ENCODE data around the gene KLHL12.

The KLHL12 gene

GRCh38 chr1:202926581-202927491, at the start of gene KLHL12:
Gene KLHL12 (minus strand): TSS chr1:202927234. CDS start chr1:202925162, 2,072 bp downstream.
- Mint-ChIP-seq H3K27me3 (peaks cover 2% of the 10 kb centered on the region), H3K4me3 (peak within 1 kb of the TSS; percentile 94)

GRCh38 chr1:202976633-202977032, 49.6 kb upstream of the KLHL12 start:
- peaks cover 17% of the 10 kb centered on the region for H3K27me3 Mint-ChIP-seq
- no peak overlapping the region for H3K27ac Mint-ChIP-seq
- H3K9me3 Mint-ChIP-seq (ENCODE audit: low read depth) = no peaks in the 10 kb centered on the region
- H3K4me3 Mint-ChIP-seq = no peak overlapping the region
- H3K36me3 Mint-ChIP-seq = peaks cover 3% of the 10 kb centered on the region
- H3K4me1 Mint-ChIP-seq (ENCODE audit: low read depth) = no peaks in the 10 kb centered on the region

More at GRCh38 chr1:202926581-202927491, at the start of gene KLHL12:
- Mint-ChIP-seq H3K36me3 (peaks cover 2% of the 10 kb centered on the region), H3K9me3 (ENCODE audit: low read depth) (no peaks in the 10 kb centered on the region), H3K4me1 (ENCODE audit: low read depth) (peaks cover 33% of the 10 kb centered on the region), H3K27ac (peak within 1 kb of the TSS; percentile 92)

- peaks cover 1% of the 10 kb centered on the region for H3K36me3 Mint-ChIP-seq
- H3K4me1 Mint-ChIP-seq (ENCODE audit: low read depth) = no peaks in the 10 kb centered on the region
These were observed 47.8 kb upstream of the KLHL12 start for GRCh38 chr1:202974856-202975255.

GRCh38 chr1:202972046-202972445, 45.0 kb upstream of the KLHL12 start:
- Mint-ChIP-seq H3K4me1 (ENCODE audit: low read depth) (peaks cover 16% of the 10 kb centered on the region), H3K27me3 (peaks cover 2% of the 10 kb centered on the region), H3K9me3 (ENCODE audit: low read depth) (no peaks in the 10 kb centered on the region), H3K36me3 (no peaks in the 10 kb centered on the region), H3K4me3 (no peak overlapping the region), H3K27ac (no peak overlapping the region)

More at GRCh38 chr1:202974856-202975255, 47.8 kb upstream of the KLHL12 start:
- Mint-ChIP-seq H3K27me3 (peaks cover 15% of the 10 kb centered on the region), H3K27ac (no peak overlapping the region), H3K4me3 (no peak overlapping the region), H3K9me3 (ENCODE audit: low read depth) (no peaks in the 10 kb centered on the region)

- Mint-ChIP-seq H3K36me3 (no peaks in the 10 kb centered on the region), H3K4me3 (peak overlapping the region; percentile 52), H3K4me1 (ENCODE audit: low read depth) (peaks cover 32% of the 10 kb centered on the region)
These were observed 41.9 kb upstream of the KLHL12 start for GRCh38 chr1:202968895-202969295.

GRCh38 chr1:202968351-202968750, 41.3 kb upstream of the KLHL12 start:
- peaks cover 32% of the 10 kb centered on the region for H3K4me1 Mint-ChIP-seq (ENCODE audit: low read depth)
- H3K27ac Mint-ChIP-seq = peak overlapping the region; percentile 80
- no peaks in the 10 kb centered on the region for H3K9me3 Mint-ChIP-seq (ENCODE audit: low read depth)
- no peaks in the 10 kb centered on the region for H3K36me3 Mint-ChIP-seq
- H3K27me3 Mint-ChIP-seq = no peaks in the 10 kb centered on the region
- H3K4me3 Mint-ChIP-seq = peak overlapping the region; percentile 92

More at GRCh38 chr1:202968895-202969295, 41.9 kb upstream of the KLHL12 start:
- Mint-ChIP-seq H3K9me3 (ENCODE audit: low read depth) (no peaks in the 10 kb centered on the region), H3K27me3 (no peaks in the 10 kb centered on the region), H3K27ac (no peak overlapping the region)

GRCh38 chr1:202967684-202968281, 40.7 kb upstream of the KLHL12 start:
- H3K4me3 Mint-ChIP-seq = peak overlapping the region; percentile 92
- no peaks in the 10 kb centered on the region for H3K36me3 Mint-ChIP-seq
- H3K27ac Mint-ChIP-seq = peak overlapping the region; percentile 80
- no peaks in the 10 kb centered on the region for H3K27me3 Mint-ChIP-seq
- H3K9me3 Mint-ChIP-seq (ENCODE audit: low read depth) = no peaks in the 10 kb centered on the region
- peaks cover 32% of the 10 kb centered on the region for H3K4me1 Mint-ChIP-seq (ENCODE audit: low read depth)

- H3K36me3 Mint-ChIP-seq = peaks cover 1% of the 10 kb centered on the region
- no peaks in the 10 kb centered on the region for H3K27me3 Mint-ChIP-seq
- peak overlapping the region; percentile 86 for H3K4me3 Mint-ChIP-seq
- no peaks in the 10 kb centered on the region for H3K9me3 Mint-ChIP-seq (ENCODE audit: low read depth)
- peaks cover 32% of the 10 kb centered on the region for H3K4me1 Mint-ChIP-seq (ENCODE audit: low read depth)
- peak overlapping the region; percentile 82 for H3K27ac Mint-ChIP-seq
These were observed 39.2 kb upstream of the KLHL12 start for GRCh38 chr1:202966006-202966898.

- Mint-ChIP-seq H3K27ac (peak overlapping the region; percentile 41), H3K4me3 (peak overlapping the region; percentile 86), H3K4me1 (ENCODE audit: low read depth) (peaks cover 32% of the 10 kb centered on the region), H3K9me3 (ENCODE audit: low read depth) (no peaks in the 10 kb centered on the region), H3K27me3 (no peaks in the 10 kb centered on the region), H3K36me3 (peaks cover 2% of the 10 kb centered on the region)
These were observed 38.4 kb upstream of the KLHL12 start for GRCh38 chr1:202965422-202965821.

GRCh38 chr1:202964791-202965410, 37.9 kb upstream of the KLHL12 start:
- Mint-ChIP-seq H3K4me3 (no peak overlapping the region), H3K36me3 (peaks cover 2% of the 10 kb centered on the region), H3K9me3 (ENCODE audit: low read depth) (no peaks in the 10 kb centered on the region), H3K27ac (peak overlapping the region; percentile 18), H3K27me3 (no peaks in the 10 kb centered on the region), H3K4me1 (ENCODE audit: low read depth) (peaks cover 32% of the 10 kb centered on the region)

- Mint-ChIP-seq H3K4me1 (ENCODE audit: low read depth) (peaks cover 35% of the 10 kb centered on the region), H3K36me3 (peaks cover 2% of the 10 kb centered on the region), H3K27me3 (no peaks in the 10 kb centered on the region), H3K4me3 (no peak overlapping the region), H3K27ac (no peak overlapping the region), H3K9me3 (ENCODE audit: low read depth) (no peaks in the 10 kb centered on the region)
These were observed 34.3 kb upstream of the KLHL12 start for GRCh38 chr1:202961220-202961880.

- peaks cover 32% of the 10 kb centered on the region for H3K4me1 Mint-ChIP-seq (ENCODE audit: low read depth)
- peaks cover 2% of the 10 kb centered on the region for H3K36me3 Mint-ChIP-seq
- peak overlapping the region; percentile 96 for H3K4me3 Mint-ChIP-seq
- no peak overlapping the region for H3K27ac Mint-ChIP-seq
- H3K27me3 Mint-ChIP-seq = no peaks in the 10 kb centered on the region
- H3K9me3 Mint-ChIP-seq (ENCODE audit: low read depth) = no peaks in the 10 kb centered on the region
These were observed 32.2 kb upstream of the KLHL12 start for GRCh38 chr1:202959276-202959620.

GRCh38 chr1:202958544-202959275, 31.7 kb upstream of the KLHL12 start:
- Mint-ChIP-seq H3K27ac (peak overlapping the region; percentile 90), H3K4me3 (peak overlapping the region; percentile 96), H3K36me3 (peaks cover 2% of the 10 kb centered on the region), H3K9me3 (ENCODE audit: low read depth) (no peaks in the 10 kb centered on the region), H3K4me1 (ENCODE audit: low read depth) (peaks cover 36% of the 10 kb centered on the region), H3K27me3 (no peaks in the 10 kb centered on the region)
